GM23248 (cell line): Measurements from ENCODE around the gene PCDHGA1. TPM values are rescaled to one million over a fixed set of nuclear protein-coding genes. Genes with fewer than 3 reads are reported as not detected.
A peak's percentile ranks its signal among the peaks of the same experiment; 100 is the strongest.
"Not testable (repeated sequence)": the region's sequence is repeated elsewhere in the genome, so short reads cannot be mapped to it uniquely, and the experiment has no call there.

Experiments used
- DNase-seq: peaks from one replicate; pipeline ENCODE4 v3.0.0-alpha.2; 2015
- H2AFZ ChIP-seq: fragments of 200-600 bp; sonication (generic); 2 replicates; pipeline ENCODE4 v1.6.1; 2016; ENCODE audit warnings: antibody characterized with exemption
- H3F3A ChIP-seq: fragments of 200-600 bp; sonication (generic); 2 replicates; pipeline ENCODE4 v1.6.1; 2016; ENCODE audit warnings: mild to moderate bottlenecking, antibody characterized with exemption, mixed run types; ENCODE audit not compliant: insufficient read depth
- H3K27ac ChIP-seq: fragments of 200-600 bp; sonication (generic); 2 replicates; pipeline ENCODE4 v1.5.1; 2016; ENCODE audit warnings: mild to moderate bottlenecking
- H3K27me3 ChIP-seq: fragments of 200-600 bp; sonication (generic); replicated peaks from 2 replicates; pipeline ENCODE4 v1.6.1; 2016; ENCODE audit warnings: mild to moderate bottlenecking; ENCODE audit not compliant: insufficient read depth
- H3K36me3 ChIP-seq: fragments of 200-600 bp; sonication (generic); 2 replicates; pipeline ENCODE4 v1.6.1; 2016; ENCODE audit warnings: low read depth, mild to moderate bottlenecking
- H3K4me1 ChIP-seq: fragments of 200-600 bp; sonication (generic); 2 replicates; pipeline ENCODE4 v1.6.1; 2016; ENCODE audit warnings: mild to moderate bottlenecking; ENCODE audit not compliant: insufficient read depth
- H3K4me2 ChIP-seq: fragments of 200-600 bp; sonication (generic); one replicate; pipeline ENCODE4 v1.6.1; 2016; ENCODE audit warnings: mild to moderate bottlenecking; ENCODE audit not compliant: unreplicated experiment
- H3K4me3 ChIP-seq: fragments of 200-600 bp; sonication (generic); 2 replicates; pipeline ENCODE4 v1.5.1; 2016; ENCODE audit warnings: mild to moderate bottlenecking
- H3K79me2 ChIP-seq: fragments of 200-600 bp; sonication (generic); 2 replicates; pipeline ENCODE4 v1.6.1; 2016; ENCODE audit warnings: mild to moderate bottlenecking; ENCODE audit not compliant: insufficient read depth
- H3K9ac ChIP-seq: fragments of 200-600 bp; sonication (generic); 2 replicates; pipeline ENCODE4 v1.6.1; 2016; ENCODE audit warnings: mild to moderate bottlenecking
- H3K9me2 ChIP-seq: fragments of 200-600 bp; sonication (generic); 2 replicates; pipeline ENCODE4 v1.6.1; 2016; ENCODE audit warnings: mixed run types, mild to moderate bottlenecking, moderate library complexity; ENCODE audit not compliant: insufficient read depth
- H3K9me3 ChIP-seq: fragments of 200-600 bp; sonication (generic); one replicate; pipeline ENCODE4 v1.6.1; 2017; ENCODE audit warnings: low read depth
- H4K20me1 ChIP-seq: fragments of 200-600 bp; sonication (generic); 2 replicates; pipeline ENCODE4 v1.6.0; 2016; ENCODE audit not compliant: insufficient read depth
- EZH2 ChIP-seq: fragments of 200-600 bp; sonication (generic); IDR thresholded peaks from 2 replicates; pipeline ENCODE4 v1.6.1; 2018; ENCODE audit warnings: antibody characterized with exemption, mild to moderate bottlenecking; ENCODE audit not compliant: insufficient read depth, poor library complexity, severe bottlenecking
- EZH2phosphoT487 ChIP-seq: fragments of 200-600 bp; sonication (generic); IDR thresholded peaks from 2 replicates; pipeline ENCODE4 v1.6.1; 2018; ENCODE audit warnings: antibody characterized with exemption, moderate library complexity, mild to moderate bottlenecking, low read depth; ENCODE audit not compliant: insufficient read depth
- WGBS, 2 experiments: methylation state at CpG; one replicate each; pipeline ENCODE4 v1.1.6; 2015 to 2017; ENCODE audit warnings: low lambda C conversion rate in 2 of 2, low coverage in 1 of 2; ENCODE audit errors: missing lambda C conversion rate in 2 of 2; 5-methylcytosine and 5-hydroxymethylcytosine counted together
- in situ Hi-C: fragments of 300-500 bp; cut with MboI; formaldehyde crosslinking; loops from 2 replicates; pipeline ENCODE4 v1.15.0; 2020
- polyA plus RNA-seq: library from polyadenylated mRNA; unstranded; fragments of >200 nt; fragmentation: Nextera tagmentation; extraction: Ambion mirVana; gene quantifications from 2 replicates; pipeline ENCODE4 v1.2.1, GENCODE V29; 2016
- total RNA-seq: library from RNA; depleted of rRNA; stranded (reverse); fragments of >200 nt; shearing (Covaris generic); gene quantifications from 2 replicates; pipeline ENCODE4 v1.2.3, GENCODE V29; 2014

The PCDHGA1 gene
- total and polyA plus RNA-seq, 2 experiments from 2014 or later: 0.63 to 1.8 TPM

- H3K4me3 ChIP-seq: no peak overlapping the region
- H3K36me3 ChIP-seq: no peaks in the 10 kb centered on the region
- H3K9ac ChIP-seq: no peak overlapping the region
- H3K79me2 ChIP-seq: no peaks in the 10 kb centered on the region
- no peaks in the 10 kb centered on the region for H3K27me3 ChIP-seq
- in situ Hi-C loops: no loop called here
- no peak for DNase-seq
- TF ChIP-seq EZH2phosphoT487 (no peak), EZH2 (no peak)
- H3K9me3 ChIP-seq: no peaks in the 10 kb centered on the region
- H3K27ac ChIP-seq: no peak overlapping the region
- no peak overlapping the region for H3K4me2 ChIP-seq
- H3F3A ChIP-seq: no peaks in the 10 kb centered on the region
- no peaks in the 10 kb centered on the region for H4K20me1 ChIP-seq
- no peaks in the 10 kb centered on the region for H3K9me2 ChIP-seq
- H3K4me1 ChIP-seq: no peaks in the 10 kb centered on the region
- no peak overlapping the region for H2AFZ ChIP-seq
- WGBS, 2 experiments: 47% methylated on average over 10 of the region's 10 CpGs
Observed at GRCh38 chr5:141388661-141389060, 58.3 kb downstream of the PCDHGA1 start.

GRCh38 chr5:141389153-141390042, 59.1 kb downstream of the PCDHGA1 start:
- Histone ChIP-seq H2AFZ (no peak overlapping the region), H3K9ac (no peak overlapping the region), H3F3A (no peaks in the 10 kb centered on the region), H3K27me3 (no peaks in the 10 kb centered on the region), H3K27ac (no peak overlapping the region), H3K9me3 (no peaks in the 10 kb centered on the region), H4K20me1 (no peaks in the 10 kb centered on the region), H3K9me2 (no peaks in the 10 kb centered on the region), H3K4me3 (no peak overlapping the region), H3K79me2 (no peaks in the 10 kb centered on the region), H3K4me1 (no peaks in the 10 kb centered on the region), H3K4me2 (no peak overlapping the region), H3K36me3 (no peaks in the 10 kb centered on the region)
- 42 to 43% methylated on average over 56 to 72 of the region's 77 CpGs for WGBS, 2 experiments
- no peak for DNase-seq
- in situ Hi-C loops: no loop called here
- TF ChIP-seq EZH2 (no peak), EZH2phosphoT487 (no peak)

GRCh38 chr5:141392429-141393198, 62.3 kb downstream of the PCDHGA1 start, which contains the start of gene PCDHGA8:
Gene PCDHGA8, plus strand, starts transcription at chr5:141392633. Its CDS starts 181 bp downstream, at chr5:141392814.
- Histone ChIP-seq H3K27me3 (no peaks in the 10 kb centered on the region), H3K36me3 (no peaks in the 10 kb centered on the region), H3K4me2 (no peak within 1 kb of the TSS), H2AFZ (0 out of 2 replicates have a peak within 1 kb of the TSS, but pooled peaks have one; percentile 4), H3K79me2 (no peaks in the 10 kb centered on the region), H3F3A (peaks cover 5% of the 10 kb centered on the region; the same call in 1 of the 2 replicates), H3K9me2 (no peaks in the 10 kb centered on the region), H3K4me3 (no peak within 1 kb of the TSS), H3K9ac (no peak within 1 kb of the TSS), H3K9me3 (no peaks in the 10 kb centered on the region), H3K4me1 (no peaks in the 10 kb centered on the region), H4K20me1 (no peaks in the 10 kb centered on the region), H3K27ac (no peak within 1 kb of the TSS)
- WGBS, 2 experiments: 38% methylated on average over 38 of the region's 38 CpGs
- no peak for TF ChIP-seq EZH2
- TF ChIP-seq EZH2phosphoT487: no peak
- in situ Hi-C loops: no loop called here
- DNase-seq: peak; percentile 48

GRCh38 chr5:141393267-141393666, 63.0 kb downstream of the PCDHGA1 start:
- Histone ChIP-seq H3K27ac (no peak overlapping the region), H3K79me2 (no peaks in the 10 kb centered on the region), H3K4me1 (no peaks in the 10 kb centered on the region), H2AFZ (no peak overlapping the region), H3K9me3 (no peaks in the 10 kb centered on the region), H3F3A (peaks cover 5% of the 10 kb centered on the region; the same call in 1 of the 2 replicates), H4K20me1 (no peaks in the 10 kb centered on the region), H3K36me3 (no peaks in the 10 kb centered on the region), H3K9ac (no peak overlapping the region), H3K9me2 (no peaks in the 10 kb centered on the region), H3K27me3 (no peaks in the 10 kb centered on the region), H3K4me2 (no peak overlapping the region), H3K4me3 (no peak overlapping the region)
- in situ Hi-C loops: no loop called here
- 41 to 43% methylated on average over 21 of the region's 21 CpGs for WGBS, 2 experiments
- TF ChIP-seq EZH2 (no peak), EZH2phosphoT487 (no peak)
- no peak for DNase-seq

- H3F3A ChIP-seq, H3K4me1 ChIP-seq, H2AFZ ChIP-seq, H3K4me2 ChIP-seq, H3K27ac ChIP-seq, H3K9me3 ChIP-seq, H3K4me3 ChIP-seq, H3K36me3 ChIP-seq, H4K20me1 ChIP-seq, H3K27me3 ChIP-seq, DNase-seq, H3K9ac ChIP-seq, H3K79me2 ChIP-seq, in situ Hi-C loops, H3K9me2 ChIP-seq: not testable (repeated sequence)
- WGBS, 2 experiments: 54 to 55% methylated on average over 38 to 44 of the region's 53 CpGs
Observed at GRCh38 chr5:141394401-141395187, 64.3 kb downstream of the PCDHGA1 start.
